BE2C (cell line): Measurements from ENCODE around the gene TRHDE.

ENCODE experiments used
- DNase-seq: peaks from one replicate; pipeline ENCODE4 v3.0.0-alpha.2; 2020
- H3K27me3 ChIP-seq: fragments of 250-450 bp; sonication (Bioruptor Pico); 2 replicates; pipeline ENCODE4 v1.5.1; 2020; ENCODE audit warnings: mild to moderate bottlenecking
- H3K36me3 ChIP-seq: fragments of 250-450 bp; sonication (Bioruptor Pico); 2 replicates; pipeline ENCODE4 v1.5.1; 2020; ENCODE audit warnings: mild to moderate bottlenecking
- H3K4me1 ChIP-seq: fragments of 250-450 bp; sonication (Bioruptor Pico); 2 replicates; pipeline ENCODE4 v1.5.1; 2020
- H3K4me3 ChIP-seq: 2 replicates; pipeline ENCODE4 v1.5.1; 2011; ENCODE audit warnings: low read depth, low read length
- H3K9me3 ChIP-seq: fragments of 250-450 bp; sonication (Bioruptor Pico); 2 replicates; pipeline ENCODE4 v1.5.1; 2020
- TF ChIP-seq, protein P1 (sequence below): IDR thresholded peaks from 2 replicates; pipeline ENCODE4 v1.5.1; 2012; ENCODE audit warnings: mild to moderate bottlenecking, low read depth, low read length

Gene TRHDE

GRCh38 chr12:72349491-72349890 is 77.3 kb downstream of the TRHDE start:
- H3K4me1 ChIP-seq, result no peaks in the 10 kb centered on the region
- no peaks in the 10 kb centered on the region for H3K27me3 ChIP-seq
- no peak for DNase-seq
- H3K9me3 ChIP-seq, result no peaks in the 10 kb centered on the region
- no peaks in the 10 kb centered on the region for H3K36me3 ChIP-seq
- TF ChIP-seq, protein P1, sequence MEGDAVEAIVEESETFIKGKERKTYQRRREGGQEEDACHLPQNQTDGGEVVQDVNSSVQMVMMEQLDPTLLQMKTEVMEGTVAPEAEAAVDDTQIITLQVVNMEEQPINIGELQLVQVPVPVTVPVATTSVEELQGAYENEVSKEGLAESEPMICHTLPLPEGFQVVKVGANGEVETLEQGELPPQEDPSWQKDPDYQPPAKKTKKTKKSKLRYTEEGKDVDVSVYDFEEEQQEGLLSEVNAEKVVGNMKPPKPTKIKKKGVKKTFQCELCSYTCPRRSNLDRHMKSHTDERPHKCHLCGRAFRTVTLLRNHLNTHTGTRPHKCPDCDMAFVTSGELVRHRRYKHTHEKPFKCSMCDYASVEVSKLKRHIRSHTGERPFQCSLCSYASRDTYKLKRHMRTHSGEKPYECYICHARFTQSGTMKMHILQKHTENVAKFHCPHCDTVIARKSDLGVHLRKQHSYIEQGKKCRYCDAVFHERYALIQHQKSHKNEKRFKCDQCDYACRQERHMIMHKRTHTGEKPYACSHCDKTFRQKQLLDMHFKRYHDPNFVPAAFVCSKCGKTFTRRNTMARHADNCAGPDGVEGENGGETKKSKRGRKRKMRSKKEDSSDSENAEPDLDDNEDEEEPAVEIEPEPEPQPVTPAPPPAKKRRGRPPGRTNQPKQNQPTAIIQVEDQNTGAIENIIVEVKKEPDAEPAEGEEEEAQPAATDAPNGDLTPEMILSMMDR, result no peak
- no peak overlapping the region for H3K4me3 ChIP-seq

- TF ChIP-seq, protein P1, result no peak
- no peak for DNase-seq
- Histone ChIP-seq H3K27me3 (no peaks in the 10 kb centered on the region), H3K4me3 (no peak overlapping the region), H3K9me3 (no peaks in the 10 kb centered on the region), H3K36me3 (no peaks in the 10 kb centered on the region), H3K4me1 (no peaks in the 10 kb centered on the region)
These were observed 87.2 kb downstream of the TRHDE start for GRCh38 chr12:72359416-72359815.

- Histone ChIP-seq H3K9me3 (no peaks in the 10 kb centered on the region), H3K4me3 (no peak overlapping the region), H3K4me1 (no peaks in the 10 kb centered on the region), H3K36me3 (no peaks in the 10 kb centered on the region), H3K27me3 (no peaks in the 10 kb centered on the region)
- TF ChIP-seq, protein P1, result no peak
- no peak for DNase-seq
These were observed 93.0 kb downstream of the TRHDE start for GRCh38 chr12:72365151-72365550.

GRCh38 chr12:72366255-72366654 is 94.1 kb downstream of the TRHDE start:
- DNase-seq, result no peak
- Histone ChIP-seq H3K27me3 (no peaks in the 10 kb centered on the region), H3K4me3 (no peak overlapping the region), H3K4me1 (no peaks in the 10 kb centered on the region), H3K9me3 (no peaks in the 10 kb centered on the region), H3K36me3 (no peaks in the 10 kb centered on the region)
- TF ChIP-seq, protein P1, result no peak

GRCh38 chr12:72368298-72368697 is 96.1 kb downstream of the TRHDE start:
- TF ChIP-seq, protein P1, result no peak
- no peaks in the 10 kb centered on the region for H3K4me1 ChIP-seq
- H3K36me3 ChIP-seq, result no peaks in the 10 kb centered on the region
- H3K4me3 ChIP-seq, result no peak overlapping the region
- H3K27me3 ChIP-seq, result no peaks in the 10 kb centered on the region
- DNase-seq, result no peak
- no peaks in the 10 kb centered on the region for H3K9me3 ChIP-seq

DNA sequence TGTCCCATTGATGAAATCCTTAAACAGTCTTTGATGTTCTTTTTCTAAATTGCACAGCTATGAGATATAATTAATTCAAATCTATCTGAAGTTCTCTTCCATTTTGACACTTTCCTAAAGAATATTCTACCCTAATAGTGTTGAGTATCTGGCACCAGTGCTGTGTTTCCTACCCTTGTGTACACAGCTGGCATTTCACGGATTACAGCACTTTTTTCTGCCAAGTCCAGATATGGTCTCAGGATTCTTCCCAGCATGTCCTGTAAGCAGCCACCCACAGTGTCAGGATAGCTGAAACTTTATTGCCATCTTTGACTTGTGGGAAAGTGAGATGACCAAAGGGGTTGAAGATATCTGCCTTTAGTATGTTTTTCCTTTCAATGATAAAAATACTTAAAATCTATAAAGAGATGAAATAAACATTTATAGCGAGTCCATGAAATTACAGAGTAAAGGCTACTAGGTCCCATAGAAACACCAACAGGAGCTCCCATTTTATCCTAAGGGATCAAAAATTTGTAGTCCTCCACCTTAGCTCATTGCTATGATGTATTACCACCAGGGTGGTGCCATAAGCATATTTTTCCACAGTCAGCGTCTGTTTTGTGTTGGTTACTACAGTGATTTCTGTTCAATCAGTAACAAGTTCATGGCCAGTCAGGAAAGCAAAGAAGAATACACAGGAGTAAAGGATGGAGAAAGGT is 96.7 kb downstream of the TRHDE start:
- Histone ChIP-seq H3K36me3 (no peaks in the 10 kb centered on the region), H3K4me3 (no peak overlapping the region), H3K9me3 (no peaks in the 10 kb centered on the region), H3K4me1 (no peaks in the 10 kb centered on the region), H3K27me3 (no peaks in the 10 kb centered on the region)
- TF ChIP-seq, protein P1, result no peak
- no peak for DNase-seq
